ENCODE results near the gene CRY2. TPM values are rescaled to one million over a fixed set of nuclear protein-coding genes. Genes with fewer than 3 reads are reported as not detected.

CRY2 gene
- total and polyA plus RNA-seq, 2 of the 8 experiments (the other 6 are each of a cell fraction or from before 2014, with no cell fraction given) = 8.0 to 9.4 TPM

DNA sequence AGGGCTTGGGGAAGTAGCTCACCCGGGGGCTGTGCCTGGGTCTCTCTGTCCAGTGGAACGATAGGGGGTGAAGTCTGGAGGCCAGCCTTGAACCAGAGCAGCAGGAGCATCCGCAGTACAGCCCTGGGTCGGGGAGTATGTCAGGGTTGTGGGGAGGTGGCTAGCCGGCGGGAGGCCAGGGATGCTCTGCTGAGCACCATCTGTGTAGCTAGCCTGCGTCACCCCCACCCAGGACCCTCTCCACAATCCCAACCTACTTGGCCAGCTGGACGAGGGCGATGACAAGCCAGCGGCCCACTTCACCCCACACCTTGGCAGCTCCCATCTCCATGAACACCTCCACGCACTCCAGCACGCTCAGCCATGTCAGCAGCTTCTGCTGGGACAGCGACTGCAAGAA lies 68.2 kb downstream of the CRY2 start:
- Histone ChIP-seq H4K20me1 (replicated peaks in 1 of 2; ENCODE audit: control insufficient read depth in 1 of 2, insufficient read depth in 2 of 2, low read length in 2 of 2) (peaks cover 4 to 20% of the 10 kb centered on the region in 2 experiments), H3K9me3 (ENCODE audit: insufficient read depth in 2 of 2, low read depth in 1 of 2, low read length in 1 of 2) (no peaks in the 10 kb centered on the region), H4K8ac (ENCODE audit: extremely low read depth, insufficient read depth, low read length) (no peak overlapping the region), H3K79me2 (ENCODE audit: control insufficient read depth in 1 of 2, insufficient read depth in 2 of 2, low read length in 2 of 2) (peaks cover 0 to 6% of the 10 kb centered on the region in 2 experiments; a peak in 1 of 4 replicates), H3K23me2 (ENCODE audit: low read depth, low read length) (peaks cover 10% of the 10 kb centered on the region), H4K91ac (replicated peaks; ENCODE audit: insufficient read length, low read length) (no peak overlapping the region), H3K79me1 (ENCODE audit: low read depth, low read length) (peaks cover 8% of the 10 kb centered on the region; the same call in 1 of the 2 replicates), H3K14ac (ENCODE audit: insufficient read length) (no peak overlapping the region), H4K5ac (ENCODE audit: insufficient read length, low read depth, low read length) (no peak overlapping the region), H3K4me2 (ENCODE audit: insufficient read depth in 1 of 2, low read depth in 2 of 2, low read length in 2 of 2) (no peak overlapping the region), H2BK120ac (replicated peaks; ENCODE audit: low read depth, low read length) (no peak overlapping the region), H3K27ac (ENCODE audit: low read depth, low read length) (no peak overlapping the region), H2AFZ (ENCODE audit: low read length) (no peak overlapping the region), H3K4me3 (ENCODE audit: extremely low read depth in 1 of 4, insufficient read depth in 2 of 4, low read depth in 3 of 4, low read length in 4 of 4) (no peak overlapping the region), H2AK5ac (ENCODE audit: low read depth, low read length) (no peak overlapping the region), H3K18ac (ENCODE audit: extremely low read depth, low read length) (no peak overlapping the region), H3K4me1 (replicated peaks in 1 of 4; ENCODE audit: control insufficient read depth in 3 of 4, insufficient read depth in 4 of 4, low read length in 3 of 4) (peaks cover 3 to 17% (median 8%) of the 10 kb centered on the region in 4 experiments), H2BK5ac (ENCODE audit: low read depth, low read length) (no peak overlapping the region), H3K4ac (replicated peaks; ENCODE audit: insufficient read length, low read depth, low read length) (no peak overlapping the region), H3K36me3 (ENCODE audit: control insufficient read depth in 2 of 4, insufficient read depth in 4 of 4, low read length in 3 of 4) (peaks cover 3 to 21% (median 15%) of the 10 kb centered on the region in 4 experiments; a peak in 7 of 8 replicates), H2BK15ac (ENCODE audit: low read length) (no peak overlapping the region), H2BK20ac (ENCODE audit: low read length) (no peak overlapping the region), H3K23ac (ENCODE audit: insufficient read length) (no peak overlapping the region), H2BK12ac (ENCODE audit: low read depth, low read length) (no peak overlapping the region), H3K56ac (replicated peaks; ENCODE audit: insufficient read length, low read depth, low read length) (no peak overlapping the region), H3K9ac (replicated peaks in 1 of 4; ENCODE audit: extremely low read depth in 1 of 4, low read depth in 3 of 4, low read length in 3 of 4) (no peak overlapping the region), H3K27me3 (replicated peaks in 1 of 4; ENCODE audit: control insufficient read depth in 3 of 4, extremely low read depth in 1 of 4, insufficient read depth in 3 of 4, low read length in 3 of 4) (no peaks in the 10 kb centered on the region)
- FAIRE-seq (no peak), DNase-seq (ENCODE audit: low read depth in 1 of 2, low spot score in 2 of 2) (no peak)
- ChIA-PET POLR2A (ENCODE audit: partially characterized antibody) (interaction anchor here (0.7 to 5.4 kb wide), 7 partner anchors 9 to 80 kb away, joined by 3 to 36 read pairs (median 5); partner anchors contain the start of gene FREY1), CTCF (ENCODE audit: partially characterized antibody) (interaction anchor here (2.3 to 4.7 kb wide), 3 partner anchors 42 to 72 kb away, joined by 5 to 33 read pairs (median 14); no protein-coding TSS in a partner anchor)
- WGBS, 2 experiments (ENCODE audit: extremely low coverage in 1 of 2, insufficient coverage in 1 of 2, insufficient read length in 1 of 2, insufficient replicate concordance in 2 of 2, low coverage in 1 of 2, low lambda C conversion rate in 2 of 2, missing lambda C conversion rate in 1 of 2) = 87% methylated on average over 13 of the region's 13 CpGs; no CpG with 5 or more reads in 1 of the 2 experiments
- TF ChIP-seq RNF2 (IDR thresholded peaks at IDR 0.05; ENCODE audit: borderline replicate concordance, low read depth, low read length, missing control alignments, poor library complexity, severe bottlenecking) = no peak
- TF ChIP-seq ASH2L (IDR thresholded peaks at IDR 0.05; ENCODE audit: low read length) = no peak
- no peak for TF ChIP-seq POLR2A (IDR thresholded peaks at IDR 0.05; ENCODE audit: control extremely low read depth in 1 of 2, low read depth in 2 of 2, low read length in 2 of 2)
- no peak for TF ChIP-seq GABPA (IDR thresholded peaks at IDR 0.05; ENCODE audit: borderline replicate concordance, insufficient read depth, low read length)
- no peak for TF ChIP-seq YY1 (IDR thresholded peaks at IDR 0.05; ENCODE audit: low read depth, low read length)
- no peak for TF ChIP-seq MAFK (IDR thresholded peaks at IDR 0.05; ENCODE audit: low read depth, low read length)
- TF ChIP-seq POLR2AphosphoS5 (IDR thresholded peaks at IDR 0.05; ENCODE audit: low read depth, low read length) = no peak
- TF ChIP-seq NANOG (IDR thresholded peaks at IDR 0.05; ENCODE audit: insufficient read depth, low read depth, low read length, poor library complexity, severe bottlenecking) = no peak
- TF ChIP-seq NRF1 (IDR thresholded peaks at IDR 0.05; ENCODE audit: low read depth, low read length) = no peak
- TF ChIP-seq KDM5A (IDR thresholded peaks at IDR 0.05; ENCODE audit: low read length) = no peak
- no peak for TF ChIP-seq JUND (IDR thresholded peaks at IDR 0.05; ENCODE audit: low read length)
- TF ChIP-seq TAF7 (optimal IDR thresholded peaks at IDR 0.05; ENCODE audit: borderline replicate concordance, low read depth, low read length) = no peak
- TF ChIP-seq TAF1 (IDR thresholded peaks at IDR 0.05; ENCODE audit: low read depth, low read length) = no peak
- TF ChIP-seq SIN3A (conservative IDR thresholded peaks at IDR 0.05 in 1 of 2, IDR thresholded peaks at IDR 0.05 in 1 of 2; ENCODE audit: low read depth in 1 of 2, low read length in 2 of 2) = no peak

Data from H1 (cell line).